ENCODE results near the gene PAWR.

Gene PAWR, protein sequence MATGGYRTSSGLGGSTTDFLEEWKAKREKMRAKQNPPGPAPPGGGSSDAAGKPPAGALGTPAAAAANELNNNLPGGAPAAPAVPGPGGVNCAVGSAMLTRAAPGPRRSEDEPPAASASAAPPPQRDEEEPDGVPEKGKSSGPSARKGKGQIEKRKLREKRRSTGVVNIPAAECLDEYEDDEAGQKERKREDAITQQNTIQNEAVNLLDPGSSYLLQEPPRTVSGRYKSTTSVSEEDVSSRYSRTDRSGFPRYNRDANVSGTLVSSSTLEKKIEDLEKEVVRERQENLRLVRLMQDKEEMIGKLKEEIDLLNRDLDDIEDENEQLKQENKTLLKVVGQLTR

DNA sequence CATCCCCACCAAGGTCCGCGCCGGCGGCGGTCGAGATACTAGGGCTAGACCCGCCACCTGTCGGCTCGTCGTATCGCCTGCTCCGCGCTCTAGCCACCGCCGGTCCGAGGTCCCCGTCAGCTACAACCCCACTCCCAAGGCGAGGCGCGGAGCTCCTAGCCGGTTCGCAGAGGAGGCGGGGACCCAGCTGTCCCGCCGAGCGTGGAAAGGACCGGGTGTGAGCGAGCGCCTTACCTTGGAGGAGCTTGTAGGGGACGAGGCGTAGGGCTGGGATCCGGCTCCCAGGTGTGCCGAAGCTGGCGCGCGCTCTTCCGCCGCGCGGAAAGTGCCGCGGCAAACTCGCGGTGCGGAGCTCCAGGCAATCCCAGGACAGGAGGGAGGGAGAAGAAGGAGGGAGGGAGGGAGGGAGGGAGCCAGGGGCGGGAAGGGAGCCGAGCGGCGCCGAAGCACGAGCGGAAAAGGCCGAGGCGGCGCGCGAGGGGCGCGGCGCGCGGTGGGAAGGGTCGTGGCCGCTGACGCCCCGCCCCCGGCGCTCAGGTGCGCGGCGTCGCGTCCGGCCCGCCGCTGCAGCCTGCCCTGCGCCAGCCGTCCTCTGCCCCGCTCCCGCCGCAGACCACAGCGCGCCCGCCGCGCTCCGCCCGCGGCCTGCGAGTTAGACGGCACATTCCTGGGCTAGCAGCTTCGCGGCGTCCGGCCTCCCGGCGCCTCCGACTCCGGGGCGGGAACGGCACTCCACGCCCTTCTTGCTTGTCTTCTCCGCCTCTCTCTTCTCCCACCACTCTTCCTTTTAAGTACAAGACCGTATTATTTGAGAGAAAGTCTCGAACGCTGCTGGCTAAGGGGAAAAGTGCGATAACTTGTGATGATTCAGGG is at the start of gene PAWR:
Gene PAWR, minus strand, starts transcription at position 327 of the 873 bp plus-strand sequence. CDS start 720 bp downstream, outside the sequence.
- peak within 1 kb of the TSS; percentile 80 for H3K27ac ChIP-seq (ENCODE audit: low read depth, low read length)
- peak within 1 kb of the TSS; percentile 95 for H3K4me3 ChIP-seq (ENCODE audit: low read length)
- peak within 1 kb of the TSS; percentile 80 for H3K9ac ChIP-seq (ENCODE audit: low read length)

DNA sequence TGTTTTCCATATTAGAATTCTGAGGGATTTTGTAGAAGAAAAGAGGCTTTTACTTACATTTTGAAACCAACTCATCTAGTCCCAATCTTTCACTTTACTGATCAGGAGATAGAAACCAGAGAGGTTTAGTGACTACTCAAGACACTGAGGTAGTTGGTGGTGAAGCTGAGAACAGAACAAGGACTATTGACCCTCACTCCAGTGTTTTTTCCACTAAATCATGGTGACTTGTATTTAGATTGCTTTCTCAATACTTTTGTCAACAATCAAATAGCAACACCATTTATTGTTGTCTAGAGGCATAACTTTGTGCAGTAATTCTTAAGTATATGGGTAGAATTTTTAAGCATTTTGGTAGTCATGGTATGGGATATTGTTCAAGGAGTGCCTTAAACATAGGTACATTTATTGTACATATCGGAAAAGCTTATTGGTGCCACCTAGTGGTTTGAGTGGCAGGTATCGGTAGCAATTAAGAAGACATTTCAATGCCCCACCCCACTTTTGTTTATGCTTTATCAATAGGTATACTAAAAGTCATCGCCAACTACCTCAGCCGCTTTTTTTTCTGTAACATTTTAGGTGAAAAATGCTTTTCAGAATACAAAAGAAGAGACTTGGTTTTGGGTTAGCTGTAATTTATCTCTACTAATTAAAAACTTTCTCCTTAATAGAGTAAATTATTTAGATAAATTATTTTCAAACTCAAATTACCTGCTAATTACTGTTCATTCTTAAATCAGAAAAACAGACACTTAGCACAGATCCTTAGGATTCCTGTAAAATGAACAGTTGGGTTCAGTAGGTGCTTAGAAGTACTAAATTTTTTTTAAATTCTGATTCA is 47.3 kb upstream of the PAWR start:
- Histone ChIP-seq H3K4me1 (ENCODE audit: control insufficient read depth, insufficient read depth, low read length) (no peaks in the 10 kb centered on the region), H3K27me3 (ENCODE audit: control insufficient read depth, insufficient read depth, low read length) (no peaks in the 10 kb centered on the region), H3K9ac (ENCODE audit: low read length) (no peak overlapping the region), H3K36me3 (ENCODE audit: control insufficient read depth, insufficient read depth, low read length) (no peaks in the 10 kb centered on the region), H3K27ac (ENCODE audit: low read depth, low read length) (no peak overlapping the region), H3K4me3 (ENCODE audit: low read length) (no peak overlapping the region)

More for the DNA sequence above, at the start of gene PAWR:
- Histone ChIP-seq H3K36me3 (ENCODE audit: control insufficient read depth, insufficient read depth, low read length) (no peaks in the 10 kb centered on the region), H3K27me3 (ENCODE audit: control insufficient read depth, insufficient read depth, low read length) (no peaks in the 10 kb centered on the region), H3K4me1 (ENCODE audit: control insufficient read depth, insufficient read depth, low read length) (no peaks in the 10 kb centered on the region)

DNA sequence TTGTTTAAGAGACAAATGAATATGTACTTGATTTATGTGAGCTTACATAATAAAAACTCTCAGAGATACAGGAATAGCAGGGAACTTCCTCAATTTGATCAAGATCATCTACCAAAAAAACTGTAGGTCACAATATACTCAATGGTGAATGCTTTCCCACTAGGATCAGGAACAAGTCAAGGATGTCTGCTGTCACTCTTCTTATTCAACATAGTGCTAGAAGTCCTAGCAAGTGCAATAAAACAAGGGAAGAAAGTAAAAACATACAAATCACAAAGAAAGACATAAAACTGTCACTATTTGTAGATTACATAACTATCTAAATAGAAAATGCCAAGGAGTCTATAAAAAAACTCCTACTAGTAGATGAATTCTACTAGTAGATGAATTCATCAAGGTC is 41.9 kb upstream of the PAWR start:
- no peaks in the 10 kb centered on the region for H3K27me3 ChIP-seq (ENCODE audit: control insufficient read depth, insufficient read depth, low read length)
- no peak overlapping the region for H3K9ac ChIP-seq (ENCODE audit: low read length)
- no peaks in the 10 kb centered on the region for H3K4me1 ChIP-seq (ENCODE audit: control insufficient read depth, insufficient read depth, low read length)
- H3K36me3 ChIP-seq (ENCODE audit: control insufficient read depth, insufficient read depth, low read length): no peaks in the 10 kb centered on the region
- H3K4me3 ChIP-seq (ENCODE audit: low read length): no peak overlapping the region
- H3K27ac ChIP-seq (ENCODE audit: low read depth, low read length): no peak overlapping the region

DNA sequence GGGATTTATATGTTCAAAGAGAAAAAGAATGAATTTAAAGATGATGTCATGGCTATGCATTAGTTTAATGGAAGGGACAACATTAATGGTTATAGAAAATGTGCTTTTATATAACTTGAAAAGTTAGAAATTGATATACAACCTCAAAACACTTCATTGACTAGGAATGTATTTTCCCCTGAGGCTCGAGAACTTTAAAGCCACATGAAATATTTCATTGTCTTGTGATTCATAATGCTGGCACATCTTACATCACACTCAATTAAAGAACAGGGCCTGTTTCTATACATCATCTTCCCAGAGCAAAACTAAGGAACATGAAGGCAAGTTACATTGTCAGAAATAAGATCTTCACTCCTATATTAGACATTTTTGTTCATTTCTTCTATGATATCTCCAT is 35.2 kb upstream of the PAWR start:
- no peak overlapping the region for H3K4me3 ChIP-seq (ENCODE audit: low read length)
- no peaks in the 10 kb centered on the region for H3K36me3 ChIP-seq (ENCODE audit: control insufficient read depth, insufficient read depth, low read length)
- no peak overlapping the region for H3K9ac ChIP-seq (ENCODE audit: low read length)
- H3K27ac ChIP-seq (ENCODE audit: low read depth, low read length): no peak overlapping the region
- no peaks in the 10 kb centered on the region for H3K27me3 ChIP-seq (ENCODE audit: control insufficient read depth, insufficient read depth, low read length)
- no peaks in the 10 kb centered on the region for H3K4me1 ChIP-seq (ENCODE audit: control insufficient read depth, insufficient read depth, low read length)

DNA sequence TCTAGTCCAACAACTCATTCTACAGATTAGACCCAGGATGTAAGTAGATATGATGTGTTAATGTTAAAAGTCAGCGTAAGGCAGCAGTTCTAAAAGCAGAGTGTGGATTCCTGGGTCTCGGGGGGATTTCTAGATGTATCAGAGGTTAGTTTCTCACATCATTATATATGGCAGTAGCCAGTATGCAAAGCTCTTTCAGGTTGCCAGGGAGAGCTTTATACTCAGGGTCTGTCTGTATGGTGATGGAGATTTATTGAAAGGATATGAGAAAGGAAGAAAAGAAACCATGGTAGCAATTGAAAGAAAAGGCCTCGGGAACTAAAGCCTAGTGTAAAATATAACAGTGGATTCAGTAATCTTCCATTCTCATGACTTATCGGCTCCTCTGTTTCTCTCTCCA is 26.2 kb upstream of the PAWR start:
- no peaks in the 10 kb centered on the region for H3K4me1 ChIP-seq (ENCODE audit: control insufficient read depth, insufficient read depth, low read length)
- H3K9ac ChIP-seq (ENCODE audit: low read length): no peak overlapping the region
- no peak overlapping the region for H3K27ac ChIP-seq (ENCODE audit: low read depth, low read length)
- no peaks in the 10 kb centered on the region for H3K36me3 ChIP-seq (ENCODE audit: control insufficient read depth, insufficient read depth, low read length)
- H3K27me3 ChIP-seq (ENCODE audit: control insufficient read depth, insufficient read depth, low read length): no peaks in the 10 kb centered on the region
- H3K4me3 ChIP-seq (ENCODE audit: low read length): no peak overlapping the region

DNA sequence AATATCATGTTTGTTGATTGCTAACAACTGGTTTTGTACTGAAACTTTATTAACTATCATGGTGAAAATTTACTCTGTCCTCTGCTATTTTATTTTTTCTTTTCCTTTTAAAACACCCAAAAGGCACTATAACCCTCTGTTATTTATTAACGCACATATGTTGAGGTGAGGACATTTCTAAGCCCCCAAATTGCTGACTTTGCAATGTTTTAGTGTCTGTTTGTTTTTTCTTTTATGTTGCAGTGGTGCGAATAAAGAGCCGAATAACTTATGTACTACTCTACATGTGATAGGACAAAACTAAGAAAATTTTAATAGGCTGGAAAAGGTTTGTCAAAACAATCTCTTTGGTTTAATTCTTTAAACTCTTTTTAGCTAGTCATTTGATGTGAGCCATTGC is 24.5 kb upstream of the PAWR start:
- Histone ChIP-seq H3K9ac (ENCODE audit: low read length) (no peak overlapping the region), H3K4me1 (ENCODE audit: control insufficient read depth, insufficient read depth, low read length) (no peaks in the 10 kb centered on the region), H3K27me3 (ENCODE audit: control insufficient read depth, insufficient read depth, low read length) (no peaks in the 10 kb centered on the region), H3K27ac (ENCODE audit: low read depth, low read length) (no peak overlapping the region), H3K4me3 (ENCODE audit: low read length) (no peak overlapping the region), H3K36me3 (ENCODE audit: control insufficient read depth, insufficient read depth, low read length) (no peaks in the 10 kb centered on the region)

DNA sequence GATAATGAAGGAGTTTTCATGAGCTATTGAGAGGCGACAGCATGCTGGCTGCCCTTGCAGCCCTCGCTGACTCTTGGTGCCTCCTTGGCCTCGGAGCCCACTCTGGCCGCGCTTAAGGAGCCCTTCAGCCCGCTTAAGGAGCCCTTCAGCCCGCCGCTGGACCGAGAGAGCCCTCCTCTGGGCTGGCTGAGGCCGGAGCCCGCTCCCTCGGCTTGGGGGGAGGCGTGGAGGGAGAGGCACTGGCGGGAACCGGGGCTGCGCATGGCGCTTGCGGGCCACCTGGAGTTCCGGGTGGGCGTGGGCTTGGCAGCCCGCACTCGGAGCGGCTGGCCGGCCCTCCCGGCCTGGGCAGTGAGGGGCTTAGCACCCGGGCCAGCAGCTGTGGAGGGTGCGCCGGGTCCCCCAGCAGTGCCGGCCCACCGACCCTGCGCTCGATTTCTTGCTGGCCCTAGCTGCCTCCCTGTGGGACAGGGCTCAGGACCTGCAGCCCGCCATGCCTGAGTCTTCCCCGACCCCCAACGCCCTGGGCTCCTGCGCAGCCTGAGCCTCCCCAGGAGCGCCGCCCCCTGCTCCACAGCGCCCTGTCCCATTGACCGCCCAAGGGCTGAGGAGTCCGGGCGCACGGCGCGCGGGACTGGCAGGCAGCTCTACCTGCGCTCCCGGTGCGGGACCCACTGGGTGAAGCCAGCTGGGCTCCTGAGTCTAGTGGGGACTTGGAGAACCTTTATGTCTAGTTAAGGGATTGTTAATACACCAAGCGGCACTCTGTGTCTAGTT is 20.1 kb upstream of the PAWR start:
- no peaks in the 10 kb centered on the region for H3K36me3 ChIP-seq (ENCODE audit: control insufficient read depth, insufficient read depth, low read length)
- no peaks in the 10 kb centered on the region for H3K27me3 ChIP-seq (ENCODE audit: control insufficient read depth, insufficient read depth, low read length)
- no peaks in the 10 kb centered on the region for H3K4me1 ChIP-seq (ENCODE audit: control insufficient read depth, insufficient read depth, low read length)
- H3K9ac ChIP-seq (ENCODE audit: low read length): no peak overlapping the region
- H3K27ac ChIP-seq (ENCODE audit: low read depth, low read length): no peak overlapping the region
- H3K4me3 ChIP-seq (ENCODE audit: low read length): no peak overlapping the region

DNA sequence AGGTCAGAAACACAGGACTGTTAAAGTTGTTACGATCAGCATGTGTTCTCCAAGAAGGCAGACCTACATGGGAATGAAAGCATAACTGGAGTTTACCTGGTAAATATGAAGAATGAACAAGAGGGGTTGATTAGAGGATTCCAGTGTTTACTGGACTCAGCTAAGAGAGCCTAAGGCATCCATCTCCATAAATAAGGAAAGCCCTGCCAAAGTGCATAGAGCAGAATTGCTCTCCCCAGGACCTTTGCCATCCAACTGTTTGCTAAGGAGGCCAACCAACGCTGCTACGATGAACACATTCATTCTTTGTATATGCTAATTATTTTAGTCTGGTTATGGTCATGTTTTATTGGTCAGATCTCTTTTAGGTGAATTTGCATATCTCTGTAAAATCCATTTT is 17.1 kb upstream of the PAWR start:
- Histone ChIP-seq H3K4me3 (ENCODE audit: low read length) (no peak overlapping the region), H3K27me3 (ENCODE audit: control insufficient read depth, insufficient read depth, low read length) (no peaks in the 10 kb centered on the region), H3K9ac (ENCODE audit: low read length) (no peak overlapping the region), H3K4me1 (ENCODE audit: control insufficient read depth, insufficient read depth, low read length) (no peaks in the 10 kb centered on the region), H3K36me3 (ENCODE audit: control insufficient read depth, insufficient read depth, low read length) (no peaks in the 10 kb centered on the region), H3K27ac (ENCODE audit: low read depth, low read length) (no peak overlapping the region)

DNA sequence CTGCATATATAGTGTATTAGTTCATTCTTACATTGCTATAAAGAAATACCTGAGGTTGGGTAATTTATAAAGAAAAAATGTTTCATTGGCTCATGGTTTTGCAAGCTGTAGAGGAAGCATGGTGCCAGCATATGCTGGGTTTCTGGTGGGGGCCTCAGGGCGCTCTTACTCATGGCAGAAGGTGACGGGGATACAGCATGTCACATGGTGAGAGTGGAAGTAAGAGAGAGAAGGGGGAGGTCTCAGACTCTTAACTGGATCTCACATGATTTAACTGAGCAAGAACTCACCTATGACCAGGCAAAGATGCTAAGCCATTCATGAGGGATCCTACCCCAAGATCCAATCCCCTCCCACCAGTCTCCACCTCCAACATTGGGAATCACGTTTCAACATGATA is 15.9 kb upstream of the PAWR start:
- no peak overlapping the region for H3K9ac ChIP-seq (ENCODE audit: low read length)
- no peak overlapping the region for H3K27ac ChIP-seq (ENCODE audit: low read depth, low read length)
- H3K36me3 ChIP-seq (ENCODE audit: control insufficient read depth, insufficient read depth, low read length): no peaks in the 10 kb centered on the region
- no peaks in the 10 kb centered on the region for H3K4me1 ChIP-seq (ENCODE audit: control insufficient read depth, insufficient read depth, low read length)
- no peaks in the 10 kb centered on the region for H3K27me3 ChIP-seq (ENCODE audit: control insufficient read depth, insufficient read depth, low read length)
- H3K4me3 ChIP-seq (ENCODE audit: low read length): no peak overlapping the region

DNA sequence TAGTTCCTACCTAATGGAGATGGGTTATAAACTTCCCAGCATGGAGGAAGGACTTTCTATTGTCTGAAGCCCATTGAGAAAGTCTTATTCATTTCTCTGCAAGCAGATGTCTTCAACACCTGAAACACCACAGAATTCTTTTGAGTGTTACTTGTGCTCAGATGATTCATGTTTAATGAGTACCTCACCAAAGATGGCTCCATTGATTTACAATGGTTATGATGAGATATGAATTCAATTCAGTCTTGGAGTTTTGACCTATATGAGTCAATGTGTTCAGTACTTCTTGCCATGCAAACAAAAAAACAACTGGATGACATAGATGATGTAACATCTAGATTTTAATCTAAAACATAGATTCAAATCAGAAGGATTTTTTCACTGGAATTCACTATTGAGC is 15.4 kb upstream of the PAWR start:
- H3K36me3 ChIP-seq (ENCODE audit: control insufficient read depth, insufficient read depth, low read length): no peaks in the 10 kb centered on the region
- no peaks in the 10 kb centered on the region for H3K27me3 ChIP-seq (ENCODE audit: control insufficient read depth, insufficient read depth, low read length)
- no peak overlapping the region for H3K9ac ChIP-seq (ENCODE audit: low read length)
- no peak overlapping the region for H3K4me3 ChIP-seq (ENCODE audit: low read length)
- H3K4me1 ChIP-seq (ENCODE audit: control insufficient read depth, insufficient read depth, low read length): no peaks in the 10 kb centered on the region
- H3K27ac ChIP-seq (ENCODE audit: low read depth, low read length): no peak overlapping the region

DNA sequence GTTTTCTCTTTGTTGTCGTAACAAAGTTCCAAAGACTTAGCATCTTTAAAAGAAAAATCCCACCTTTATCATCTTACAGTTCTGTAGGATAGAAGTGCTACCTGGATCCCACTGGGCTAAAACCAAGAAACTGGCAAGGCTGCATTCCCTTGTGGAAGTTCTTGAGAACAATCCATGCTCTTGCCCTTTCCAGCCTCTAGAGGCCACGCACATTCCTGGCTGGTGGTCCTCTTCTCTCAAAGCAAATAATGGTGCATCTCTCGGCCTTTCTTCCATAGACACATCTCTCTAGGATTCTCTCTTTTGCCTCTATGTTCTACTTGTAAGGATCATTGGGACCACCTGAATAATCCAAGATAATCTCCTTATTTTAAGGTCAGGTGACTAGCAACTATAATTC is 8.2 kb upstream of the PAWR start:
- H3K4me1 ChIP-seq (ENCODE audit: control insufficient read depth, insufficient read depth, low read length): no peaks in the 10 kb centered on the region
- no peak overlapping the region for H3K9ac ChIP-seq (ENCODE audit: low read length)
- H3K4me3 ChIP-seq (ENCODE audit: low read length): no peak overlapping the region
- no peaks in the 10 kb centered on the region for H3K27me3 ChIP-seq (ENCODE audit: control insufficient read depth, insufficient read depth, low read length)
- H3K27ac ChIP-seq (ENCODE audit: low read depth, low read length): no peak overlapping the region
- no peaks in the 10 kb centered on the region for H3K36me3 ChIP-seq (ENCODE audit: control insufficient read depth, insufficient read depth, low read length)
